Lower leg skin (tissue), 3 donors: ENCODE measurements around the gene SRMS.

Experiments used
- POLR2A ChIP-seq, 2 donors: fragments of 450-650 bp; IDR thresholded peaks; one replicate each; pipeline ENCODE4 v1.6.1; 2016 to 2017; ENCODE audit warnings: antibody characterized with exemption in 2 of 2, mild to moderate bottlenecking in 1 of 2, moderate library complexity in 1 of 2
- TF ChIP-seq, protein P1 (sequence below), 3 donors: fragments of 450-650 bp; IDR thresholded peaks; one replicate each; pipeline ENCODE4 v1.5.1; 2016; ENCODE audit warnings: antibody characterized with exemption in 3 of 3, mild to moderate bottlenecking in 3 of 3, moderate library complexity in 2 of 3

DNA sequence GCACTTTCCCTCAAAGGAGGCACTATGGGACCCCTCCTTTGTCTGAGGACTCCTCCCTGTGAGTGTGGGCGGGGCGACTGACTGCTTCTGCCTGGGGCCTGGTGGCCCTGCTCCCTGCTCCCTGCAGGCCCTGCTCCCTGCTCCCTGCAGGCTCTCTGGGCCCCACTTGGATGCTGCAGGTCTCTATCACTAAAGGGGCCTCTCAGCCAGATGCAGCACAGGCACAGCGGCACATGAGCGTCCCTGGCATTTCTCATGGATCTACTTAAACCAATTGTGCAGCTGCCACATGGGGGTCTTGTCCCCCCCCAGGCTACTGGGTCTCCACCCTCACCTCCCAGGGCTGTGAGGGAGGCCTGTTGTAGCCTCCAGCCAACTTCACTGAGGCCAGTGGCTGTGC is 56.5 kb downstream of the SRMS start:
- TF ChIP-seq, protein P1, sequence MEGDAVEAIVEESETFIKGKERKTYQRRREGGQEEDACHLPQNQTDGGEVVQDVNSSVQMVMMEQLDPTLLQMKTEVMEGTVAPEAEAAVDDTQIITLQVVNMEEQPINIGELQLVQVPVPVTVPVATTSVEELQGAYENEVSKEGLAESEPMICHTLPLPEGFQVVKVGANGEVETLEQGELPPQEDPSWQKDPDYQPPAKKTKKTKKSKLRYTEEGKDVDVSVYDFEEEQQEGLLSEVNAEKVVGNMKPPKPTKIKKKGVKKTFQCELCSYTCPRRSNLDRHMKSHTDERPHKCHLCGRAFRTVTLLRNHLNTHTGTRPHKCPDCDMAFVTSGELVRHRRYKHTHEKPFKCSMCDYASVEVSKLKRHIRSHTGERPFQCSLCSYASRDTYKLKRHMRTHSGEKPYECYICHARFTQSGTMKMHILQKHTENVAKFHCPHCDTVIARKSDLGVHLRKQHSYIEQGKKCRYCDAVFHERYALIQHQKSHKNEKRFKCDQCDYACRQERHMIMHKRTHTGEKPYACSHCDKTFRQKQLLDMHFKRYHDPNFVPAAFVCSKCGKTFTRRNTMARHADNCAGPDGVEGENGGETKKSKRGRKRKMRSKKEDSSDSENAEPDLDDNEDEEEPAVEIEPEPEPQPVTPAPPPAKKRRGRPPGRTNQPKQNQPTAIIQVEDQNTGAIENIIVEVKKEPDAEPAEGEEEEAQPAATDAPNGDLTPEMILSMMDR (IDR thresholded peaks at IDR 0.05), result no peak
- TF ChIP-seq POLR2A (IDR thresholded peaks at IDR 0.05), result no peak
